Fibroblast of skin of abdomen (primary cell): ENCODE results near the gene GPR135.
"Not testable (repeated sequence)": the region's sequence is repeated elsewhere in the genome, so short reads cannot be mapped to it uniquely, and the experiment has no call there.

Source experiments
- DNase-seq: peaks from one replicate; pipeline ENCODE4 v3.0.0-alpha.2; 2013

GPR135 gene

GRCh38 chr14:59474172-59474571, 9.0 kb upstream of the GPR135 start:
- peak; percentile 88 for DNase-seq

- peak; percentile 48 for DNase-seq
Measured at GRCh38 chr14:59464486-59465315, 479 bp downstream of the GPR135 start.

- no peak for DNase-seq
Measured at GRCh38 chr14:59463787-59464485, 1.2 kb downstream of the GPR135 start.

GRCh38 chr14:59461891-59462290, 3.3 kb downstream of the GPR135 start:
- DNase-seq, result no peak

- DNase-seq, result no peak
Measured at GRCh38 chr14:59460378-59460777, 4.8 kb downstream of the GPR135 start.

- no peak for DNase-seq
Measured at GRCh38 chr14:59458486-59458885, 6.7 kb downstream of the GPR135 start.

GRCh38 chr14:59455411-59455810, 9.8 kb downstream of the GPR135 start:
- peak; percentile 78 for DNase-seq

GRCh38 chr14:59454139-59454538, 11.0 kb downstream of the GPR135 start:
- peak; percentile 94 for DNase-seq

- no peak for DNase-seq
Measured at GRCh38 chr14:59451849-59452248, 13.3 kb downstream of the GPR135 start.

- no peak for DNase-seq
Measured at GRCh38 chr14:59450716-59451115, 14.5 kb downstream of the GPR135 start.

- DNase-seq, result not testable (repeated sequence)
Measured at GRCh38 chr14:59448673-59449072, 16.5 kb downstream of the GPR135 start.

- DNase-seq, result peak; percentile 68
Measured at GRCh38 chr14:59439256-59439965, 25.8 kb downstream of the GPR135 start.

GRCh38 chr14:59438195-59438647, 27.0 kb downstream of the GPR135 start:
- peak; percentile 84 for DNase-seq

- DNase-seq, result no peak
Measured at GRCh38 chr14:59435987-59436386, 29.2 kb downstream of the GPR135 start.

- DNase-seq, result no peak
Measured at GRCh38 chr14:59435101-59435500, 30.1 kb downstream of the GPR135 start.

- DNase-seq, result no peak
Measured at GRCh38 chr14:59429790-59430189, 35.4 kb downstream of the GPR135 start.

- DNase-seq, result peak; percentile 86
Measured at GRCh38 chr14:59428581-59429012, 36.6 kb downstream of the GPR135 start.

- peak; percentile 61 for DNase-seq
Measured at GRCh38 chr14:59427653-59428580, 37.3 kb downstream of the GPR135 start.

- peak; percentile 46 for DNase-seq
Measured at GRCh38 chr14:59425322-59425935, 39.8 kb downstream of the GPR135 start.

GRCh38 chr14:59424341-59425071, 40.7 kb downstream of the GPR135 start:
- no peak for DNase-seq
